ENCODE data around the gene ATF6. TPM values are rescaled to one million over a fixed set of nuclear protein-coding genes. Genes with fewer than 3 reads are reported as not detected.

The ATF6 gene
- total and polyA plus RNA-seq, 4 donors = 10.0 to 22.5 (median 13.4) TPM

DNA sequence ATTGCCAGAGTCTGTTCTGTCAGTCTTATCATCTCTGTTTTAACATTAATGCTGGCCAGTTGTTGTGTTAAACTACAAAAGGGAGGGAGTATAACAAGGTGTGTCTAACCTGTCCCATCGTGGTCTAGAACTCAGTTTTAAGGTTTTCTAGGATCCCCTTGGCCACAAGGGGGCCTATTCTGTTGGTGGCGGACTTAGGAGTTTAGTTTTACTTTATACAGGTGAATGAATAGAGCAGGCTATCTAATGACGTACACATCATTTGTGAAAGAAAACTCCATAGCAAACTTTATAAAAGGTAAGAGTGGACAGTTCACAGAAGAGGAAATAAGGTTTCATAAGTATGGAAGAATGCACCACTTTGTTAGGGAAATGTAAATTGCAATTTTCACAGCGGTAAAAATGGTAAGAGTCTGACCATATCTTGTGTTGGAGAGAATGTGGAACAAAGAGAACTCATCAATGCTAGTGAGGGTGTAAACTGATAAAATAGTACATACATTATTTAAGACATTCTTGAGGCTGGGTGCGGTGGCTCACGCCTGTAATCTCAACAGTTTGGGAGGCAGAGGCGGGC, 2.5 kb upstream of the ATF6 start:
- no peak overlapping the region for H3K4me3 ChIP-seq (ENCODE audit: low read depth in 1 of 3, low read length in 3 of 3)
- H3K36me3 ChIP-seq (ENCODE audit: control insufficient read depth in 4 of 4, insufficient read depth in 3 of 4, low read depth in 1 of 4, low read length in 3 of 4) = peaks cover 0 to 5% (median 3%) of the 10 kb centered on the region in 4 donors
- no peaks in the 10 kb centered on the region for H3K9me3 ChIP-seq (ENCODE audit: control insufficient read depth in 4 of 4, low read length in 3 of 4)
- H3K27ac ChIP-seq (ENCODE audit: low read depth in 1 of 2, low read length in 2 of 2) = peak overlapping the region in 1 of 2 donors; percentile 1
- no peak overlapping the region for H3K9ac ChIP-seq (ENCODE audit: low read depth in 1 of 2, low read length in 2 of 2)
- no peaks in the 10 kb centered on the region for H3K27me3 ChIP-seq (ENCODE audit: control insufficient read depth in 4 of 4, insufficient read depth in 4 of 4, low read length in 3 of 4)
- 66% methylated on average over 7 of the region's 7 CpGs for WGBS
- DNase-seq (ENCODE audit: low spot score) = no peak
- TF ChIP-seq, protein P1, sequence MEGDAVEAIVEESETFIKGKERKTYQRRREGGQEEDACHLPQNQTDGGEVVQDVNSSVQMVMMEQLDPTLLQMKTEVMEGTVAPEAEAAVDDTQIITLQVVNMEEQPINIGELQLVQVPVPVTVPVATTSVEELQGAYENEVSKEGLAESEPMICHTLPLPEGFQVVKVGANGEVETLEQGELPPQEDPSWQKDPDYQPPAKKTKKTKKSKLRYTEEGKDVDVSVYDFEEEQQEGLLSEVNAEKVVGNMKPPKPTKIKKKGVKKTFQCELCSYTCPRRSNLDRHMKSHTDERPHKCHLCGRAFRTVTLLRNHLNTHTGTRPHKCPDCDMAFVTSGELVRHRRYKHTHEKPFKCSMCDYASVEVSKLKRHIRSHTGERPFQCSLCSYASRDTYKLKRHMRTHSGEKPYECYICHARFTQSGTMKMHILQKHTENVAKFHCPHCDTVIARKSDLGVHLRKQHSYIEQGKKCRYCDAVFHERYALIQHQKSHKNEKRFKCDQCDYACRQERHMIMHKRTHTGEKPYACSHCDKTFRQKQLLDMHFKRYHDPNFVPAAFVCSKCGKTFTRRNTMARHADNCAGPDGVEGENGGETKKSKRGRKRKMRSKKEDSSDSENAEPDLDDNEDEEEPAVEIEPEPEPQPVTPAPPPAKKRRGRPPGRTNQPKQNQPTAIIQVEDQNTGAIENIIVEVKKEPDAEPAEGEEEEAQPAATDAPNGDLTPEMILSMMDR (IDR thresholded peaks at IDR 0.05; ENCODE audit: low read depth, low read length, missing input control) = peak; percentile 55
- no peak for TF ChIP-seq HNF4G (IDR thresholded peaks at IDR 0.05)
- TF ChIP-seq RAD21 (IDR thresholded peaks at IDR 0.05) = peak; percentile 61 to 78
- peaks cover 4 to 21% (median 16%) of the 10 kb centered on the region in 4 donors for H3K4me1 ChIP-seq (ENCODE audit: control insufficient read depth in 4 of 4, insufficient read depth in 4 of 4, low read length in 3 of 4)

DNA sequence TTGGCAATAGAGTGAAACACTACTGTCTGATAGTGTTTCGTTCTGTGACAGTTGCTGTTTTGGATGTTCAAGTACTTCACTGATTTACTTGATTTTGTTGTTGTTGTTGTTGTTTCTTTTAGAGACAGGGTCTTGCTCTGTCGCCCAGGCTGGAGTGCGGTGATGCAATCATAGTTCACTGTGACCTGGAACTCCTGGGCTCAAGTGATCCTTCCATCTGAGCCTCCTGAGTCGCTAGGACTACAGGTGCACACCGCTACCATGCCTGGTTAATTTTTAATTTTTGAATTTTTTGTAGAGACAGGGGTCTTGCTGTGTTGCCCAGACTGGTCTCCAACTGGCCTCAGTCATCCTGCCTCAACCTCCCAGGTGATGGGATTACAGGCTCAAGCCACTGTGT, 2.3 kb downstream of the ATF6 start:
- H3K4me1 ChIP-seq (ENCODE audit: control insufficient read depth in 4 of 4, insufficient read depth in 4 of 4, low read length in 3 of 4) = peaks cover 4 to 37% (median 23%) of the 10 kb centered on the region in 4 donors
- no peaks in the 10 kb centered on the region for H3K27me3 ChIP-seq (ENCODE audit: control insufficient read depth in 4 of 4, insufficient read depth in 4 of 4, low read length in 3 of 4)
- TF ChIP-seq JUND (IDR thresholded peaks at IDR 0.05) (no peak), EGR1 (IDR thresholded peaks at IDR 0.05; ENCODE audit: low read depth in 2 of 2) (no peak), SP1 (IDR thresholded peaks at IDR 0.05) (no peak), FOXA2 (IDR thresholded peaks at IDR 0.05) (no peak), HNF4A (conservative IDR thresholded peaks at IDR 0.05) (no peak), RAD21 (IDR thresholded peaks at IDR 0.05) (no peak), TAF1 (conservative IDR thresholded peaks at IDR 0.05) (no peak), NR2F2 (IDR thresholded peaks at IDR 0.05) (no peak)
- TF ChIP-seq, protein P2, sequence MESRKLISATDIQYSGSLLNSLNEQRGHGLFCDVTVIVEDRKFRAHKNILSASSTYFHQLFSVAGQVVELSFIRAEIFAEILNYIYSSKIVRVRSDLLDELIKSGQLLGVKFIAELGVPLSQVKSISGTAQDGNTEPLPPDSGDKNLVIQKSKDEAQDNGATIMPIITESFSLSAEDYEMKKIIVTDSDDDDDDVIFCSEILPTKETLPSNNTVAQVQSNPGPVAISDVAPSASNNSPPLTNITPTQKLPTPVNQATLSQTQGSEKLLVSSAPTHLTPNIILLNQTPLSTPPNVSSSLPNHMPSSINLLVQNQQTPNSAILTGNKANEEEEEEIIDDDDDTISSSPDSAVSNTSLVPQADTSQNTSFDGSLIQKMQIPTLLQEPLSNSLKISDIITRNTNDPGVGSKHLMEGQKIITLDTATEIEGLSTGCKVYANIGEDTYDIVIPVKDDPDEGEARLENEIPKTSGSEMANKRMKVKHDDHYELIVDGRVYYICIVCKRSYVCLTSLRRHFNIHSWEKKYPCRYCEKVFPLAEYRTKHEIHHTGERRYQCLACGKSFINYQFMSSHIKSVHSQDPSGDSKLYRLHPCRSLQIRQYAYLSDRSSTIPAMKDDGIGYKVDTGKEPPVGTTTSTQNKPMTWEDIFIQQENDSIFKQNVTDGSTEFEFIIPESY (IDR thresholded peaks at IDR 0.05) = no peak
- TF ChIP-seq, protein P3, sequence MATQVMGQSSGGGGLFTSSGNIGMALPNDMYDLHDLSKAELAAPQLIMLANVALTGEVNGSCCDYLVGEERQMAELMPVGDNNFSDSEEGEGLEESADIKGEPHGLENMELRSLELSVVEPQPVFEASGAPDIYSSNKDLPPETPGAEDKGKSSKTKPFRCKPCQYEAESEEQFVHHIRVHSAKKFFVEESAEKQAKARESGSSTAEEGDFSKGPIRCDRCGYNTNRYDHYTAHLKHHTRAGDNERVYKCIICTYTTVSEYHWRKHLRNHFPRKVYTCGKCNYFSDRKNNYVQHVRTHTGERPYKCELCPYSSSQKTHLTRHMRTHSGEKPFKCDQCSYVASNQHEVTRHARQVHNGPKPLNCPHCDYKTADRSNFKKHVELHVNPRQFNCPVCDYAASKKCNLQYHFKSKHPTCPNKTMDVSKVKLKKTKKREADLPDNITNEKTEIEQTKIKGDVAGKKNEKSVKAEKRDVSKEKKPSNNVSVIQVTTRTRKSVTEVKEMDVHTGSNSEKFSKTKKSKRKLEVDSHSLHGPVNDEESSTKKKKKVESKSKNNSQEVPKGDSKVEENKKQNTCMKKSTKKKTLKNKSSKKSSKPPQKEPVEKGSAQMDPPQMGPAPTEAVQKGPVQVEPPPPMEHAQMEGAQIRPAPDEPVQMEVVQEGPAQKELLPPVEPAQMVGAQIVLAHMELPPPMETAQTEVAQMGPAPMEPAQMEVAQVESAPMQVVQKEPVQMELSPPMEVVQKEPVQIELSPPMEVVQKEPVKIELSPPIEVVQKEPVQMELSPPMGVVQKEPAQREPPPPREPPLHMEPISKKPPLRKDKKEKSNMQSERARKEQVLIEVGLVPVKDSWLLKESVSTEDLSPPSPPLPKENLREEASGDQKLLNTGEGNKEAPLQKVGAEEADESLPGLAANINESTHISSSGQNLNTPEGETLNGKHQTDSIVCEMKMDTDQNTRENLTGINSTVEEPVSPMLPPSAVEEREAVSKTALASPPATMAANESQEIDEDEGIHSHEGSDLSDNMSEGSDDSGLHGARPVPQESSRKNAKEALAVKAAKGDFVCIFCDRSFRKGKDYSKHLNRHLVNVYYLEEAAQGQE (IDR thresholded peaks at IDR 0.05) = no peak
- TF ChIP-seq, protein P4, sequence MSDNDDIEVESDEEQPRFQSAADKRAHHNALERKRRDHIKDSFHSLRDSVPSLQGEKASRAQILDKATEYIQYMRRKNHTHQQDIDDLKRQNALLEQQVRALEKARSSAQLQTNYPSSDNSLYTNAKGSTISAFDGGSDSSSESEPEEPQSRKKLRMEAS (IDR thresholded peaks at IDR 0.05) = no peak
- TF ChIP-seq, protein P1 (IDR thresholded peaks at IDR 0.05; ENCODE audit: low read depth, low read length, missing input control) = no peak
- TF ChIP-seq, protein P5, sequence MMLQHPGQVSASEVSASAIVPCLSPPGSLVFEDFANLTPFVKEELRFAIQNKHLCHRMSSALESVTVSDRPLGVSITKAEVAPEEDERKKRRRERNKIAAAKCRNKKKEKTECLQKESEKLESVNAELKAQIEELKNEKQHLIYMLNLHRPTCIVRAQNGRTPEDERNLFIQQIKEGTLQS (IDR thresholded peaks at IDR 0.05) = no peak
- no peak for DNase-seq (ENCODE audit: low spot score)
- peaks cover 0 to 2% (median 0%) of the 10 kb centered on the region in 4 donors for H3K36me3 ChIP-seq (ENCODE audit: control insufficient read depth in 4 of 4, insufficient read depth in 3 of 4, low read depth in 1 of 4, low read length in 3 of 4)
- H3K4me3 ChIP-seq (ENCODE audit: low read depth in 1 of 3, low read length in 3 of 3) = no peak overlapping the region
- H3K9ac ChIP-seq (ENCODE audit: low read depth in 1 of 2, low read length in 2 of 2) = no peak overlapping the region
- no peak overlapping the region for H3K27ac ChIP-seq (ENCODE audit: low read depth in 1 of 2, low read length in 2 of 2)
- H3K9me3 ChIP-seq (ENCODE audit: control insufficient read depth in 4 of 4, low read length in 3 of 4) = no peaks in the 10 kb centered on the region
- 80% methylated on average over 5 of the region's 5 CpGs for WGBS

Data from liver (tissue), 9 donors.